NT2/D1 (cell line): Measurements from ENCODE around the gene SLC52A3.

Experiments
- YY1 ChIP-seq: IDR thresholded peaks from 2 replicates; pipeline ENCODE4 v1.6.1; 2011; ENCODE audit not compliant: insufficient read length, insufficient read depth
- ZNF274 ChIP-seq: IDR thresholded peaks from 2 replicates; pipeline ENCODE4 v1.6.1; 2011; ENCODE audit warnings: mild to moderate bottlenecking, low read depth, low read length

DNA sequence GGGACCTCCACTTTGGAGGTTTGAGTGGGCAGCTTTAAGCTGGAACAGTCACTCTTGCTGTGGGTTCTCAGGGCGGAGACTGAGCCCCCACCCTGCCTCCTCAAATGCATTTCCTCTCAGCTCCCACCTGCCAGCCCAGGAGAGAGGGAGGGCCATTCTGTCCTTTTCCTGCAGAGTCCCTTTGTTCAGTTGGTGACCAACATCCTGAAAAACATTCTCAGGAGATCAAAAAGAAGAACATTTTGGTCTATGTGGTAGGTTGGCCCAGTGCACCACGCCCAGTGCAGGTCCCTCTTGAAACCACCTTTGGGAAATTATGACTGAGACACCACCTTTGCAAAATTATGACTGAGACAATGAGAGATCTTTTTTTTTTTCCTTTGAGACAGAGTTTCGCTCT, 13.4 kb downstream of the SLC52A3 start:
- TF ChIP-seq YY1: no peak
- no peak for TF ChIP-seq ZNF274
